GM19463 (cell line): ENCODE data around the gene CACNA1H.
"Not testable (repeated sequence)": the region's sequence is repeated elsewhere in the genome, so short reads cannot be mapped to it uniquely, and the experiment has no call there.

Source experiments
- ATAC-seq: cut with Tn5 transposase; IDR thresholded peaks from one replicate; pipeline ENCODE4 v1.9.1; 2021; ENCODE audit warnings: mild to moderate bottlenecking, moderate library complexity; ENCODE audit not compliant: unreplicated experiment

CACNA1H gene

DNA sequence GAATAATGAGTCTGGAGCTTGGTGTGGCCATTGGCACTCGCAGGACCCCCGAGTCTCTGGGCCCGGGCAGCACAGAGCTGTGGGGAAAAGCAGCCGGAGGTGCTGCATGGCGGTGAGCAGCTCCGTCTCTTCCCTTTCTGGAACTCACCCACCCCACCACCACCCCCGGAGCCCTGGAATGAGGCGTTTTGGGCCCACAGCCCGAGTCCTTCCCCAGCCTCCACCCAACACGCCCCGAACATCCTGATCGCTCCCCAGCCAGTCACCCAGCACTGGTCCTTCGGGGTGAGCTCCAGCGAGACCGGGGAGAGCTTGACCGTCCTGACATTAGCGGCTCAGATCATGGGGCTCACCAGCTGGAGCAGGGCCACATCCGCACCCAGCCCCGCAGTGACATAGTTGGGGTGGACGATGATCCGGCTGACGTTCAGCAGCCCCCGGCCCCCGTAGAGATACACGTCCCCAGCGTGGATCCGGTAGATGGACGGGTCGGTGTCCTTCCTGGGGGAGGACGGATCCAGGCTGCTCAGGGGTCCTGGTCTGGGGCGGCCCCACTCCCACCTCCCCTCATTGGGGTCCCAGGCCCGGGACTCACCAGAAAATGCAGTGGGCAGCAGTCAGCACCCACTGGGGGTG, 109.4 kb downstream of the CACNA1H start:
- no peak for ATAC-seq

DNA sequence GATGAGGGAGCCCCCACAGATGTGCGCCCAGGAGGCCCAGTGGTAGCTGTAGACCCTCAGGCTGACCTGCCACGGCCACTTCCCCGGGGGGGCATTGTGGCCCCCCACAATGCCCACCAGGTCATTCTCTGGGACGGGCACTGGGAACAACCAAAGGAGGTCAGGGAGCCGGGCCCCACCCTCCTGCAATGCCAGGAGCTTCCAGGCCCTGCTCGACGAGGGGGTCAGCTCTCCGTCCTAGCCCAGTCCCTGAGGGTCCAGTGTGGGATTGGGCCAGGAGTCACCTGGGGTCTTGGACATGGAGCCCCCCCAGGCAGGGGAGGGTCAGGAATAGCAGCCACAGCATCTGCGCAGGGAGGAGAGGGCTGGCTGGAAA, 109.9 kb downstream of the CACNA1H start:
- ATAC-seq, result no peak

DNA sequence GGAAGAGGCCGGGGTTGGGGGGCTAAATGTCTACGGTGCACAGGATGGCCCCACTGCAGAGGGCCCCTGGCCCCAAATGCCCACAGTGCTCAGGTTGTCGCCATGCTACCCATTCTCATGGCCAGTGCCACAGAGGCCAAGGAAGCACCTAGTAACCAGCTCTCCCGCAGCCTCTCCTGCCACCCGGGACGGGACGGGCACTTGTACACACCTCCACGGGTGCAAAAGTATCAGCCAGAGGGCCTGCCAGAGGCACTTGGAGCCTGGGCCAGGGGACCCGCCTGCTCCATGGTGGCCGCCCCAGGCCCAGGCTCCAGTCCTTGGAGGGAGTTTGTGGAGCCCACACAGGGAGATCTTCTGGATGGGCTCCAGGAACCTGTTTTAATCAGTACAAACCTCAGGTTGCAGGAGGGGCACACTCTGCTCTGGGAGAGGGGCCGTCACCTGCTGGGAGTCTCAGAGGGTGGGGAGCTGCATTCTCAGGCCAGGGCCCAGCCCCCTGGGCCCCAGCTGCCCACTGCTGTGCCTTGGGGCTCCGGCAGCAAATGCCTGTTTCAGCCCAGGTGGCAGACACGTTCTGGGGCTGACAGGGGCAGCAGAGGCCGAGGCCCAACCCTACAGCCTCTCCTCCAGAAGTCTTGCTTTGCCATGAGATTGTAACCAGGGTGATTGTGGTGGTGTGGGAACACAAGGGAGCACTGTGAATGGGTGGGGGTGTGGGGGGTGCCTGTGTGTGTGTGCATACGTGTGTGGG, 110.9 kb downstream of the CACNA1H start:
- no peak for ATAC-seq

DNA sequence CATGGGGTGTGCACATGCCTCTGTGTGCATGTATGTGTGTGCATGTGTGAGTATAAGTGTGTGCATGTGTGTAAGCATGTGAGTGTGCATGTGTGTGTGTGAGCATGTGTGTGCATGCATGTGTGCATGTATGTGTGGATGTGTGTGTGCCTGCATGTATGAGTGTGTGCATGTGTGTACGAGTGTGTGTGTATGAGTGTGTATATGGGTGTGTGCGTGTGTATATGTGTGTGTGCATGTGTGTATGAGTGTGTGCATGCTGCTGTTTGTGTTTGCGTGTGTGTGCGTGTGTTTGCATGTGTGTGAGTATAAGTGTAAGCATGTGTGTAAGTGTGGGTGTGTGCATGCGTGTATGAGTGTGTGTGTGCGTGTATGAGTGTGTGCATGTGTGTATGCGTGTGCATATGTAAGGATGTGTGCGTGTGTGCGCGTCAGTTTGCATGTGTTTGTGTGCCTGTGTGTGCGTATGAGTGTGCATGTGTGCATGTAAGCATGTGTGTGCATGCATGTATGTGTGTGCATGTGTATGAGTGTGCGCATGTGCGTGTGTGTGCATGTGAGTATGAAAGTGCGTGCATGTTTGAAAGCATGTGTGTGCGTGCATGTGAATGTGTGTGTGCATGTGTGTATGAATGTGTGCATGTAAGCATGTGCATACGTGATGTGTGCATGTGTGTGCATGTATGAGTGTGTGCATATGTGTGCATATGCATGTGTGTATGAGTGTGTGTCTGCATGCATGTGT, 111.6 kb downstream of the CACNA1H start:
- ATAC-seq, result no peak

DNA sequence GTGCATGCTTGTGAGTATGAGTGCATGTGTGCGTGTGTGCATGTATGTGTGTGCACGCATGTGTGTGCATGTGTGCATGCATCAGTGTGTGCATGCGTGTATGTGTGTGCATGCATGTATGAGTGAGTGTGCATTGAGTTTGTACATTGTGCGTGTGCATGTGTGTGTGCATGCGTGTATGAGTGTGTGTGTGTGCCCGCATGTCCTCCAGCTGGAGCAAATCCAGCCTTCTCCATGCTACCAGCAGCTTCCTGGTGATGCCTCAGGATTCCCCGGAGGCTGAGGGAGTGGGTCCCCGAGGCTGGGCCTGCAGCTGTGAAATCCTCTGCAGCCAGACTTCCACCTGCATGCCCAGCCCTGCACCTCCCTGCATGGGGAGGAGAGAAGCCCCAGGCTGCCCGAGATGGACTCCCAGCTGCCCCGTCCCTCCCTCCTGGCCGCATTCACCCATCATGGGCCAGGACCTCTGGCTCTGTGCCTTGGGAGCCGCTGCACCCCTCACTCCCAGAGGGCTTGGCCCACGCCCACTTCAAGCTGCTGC, 112.3 kb downstream of the CACNA1H start:
- no peak for ATAC-seq

DNA sequence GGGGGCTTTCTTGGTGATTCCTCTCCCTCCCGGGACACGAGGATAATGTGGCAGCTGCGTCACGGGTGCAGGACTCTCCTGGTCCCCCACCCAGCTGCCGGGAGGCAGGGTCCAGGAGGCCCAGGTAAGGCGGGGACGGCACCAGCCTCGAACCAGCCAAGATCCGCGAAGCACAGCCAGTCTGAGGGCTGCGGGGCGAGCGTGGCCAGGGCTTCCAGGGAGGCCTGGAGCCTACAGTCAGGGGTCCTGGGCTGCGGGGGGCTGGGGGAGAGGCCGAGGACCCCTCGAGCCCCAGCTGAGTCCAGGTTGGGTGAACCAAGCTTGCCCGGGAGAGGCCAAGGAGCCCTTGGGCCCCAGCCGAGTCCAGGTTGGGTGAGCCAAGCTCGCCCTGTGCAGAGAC, 112.9 kb downstream of the CACNA1H start:
- ATAC-seq, result no peak

DNA sequence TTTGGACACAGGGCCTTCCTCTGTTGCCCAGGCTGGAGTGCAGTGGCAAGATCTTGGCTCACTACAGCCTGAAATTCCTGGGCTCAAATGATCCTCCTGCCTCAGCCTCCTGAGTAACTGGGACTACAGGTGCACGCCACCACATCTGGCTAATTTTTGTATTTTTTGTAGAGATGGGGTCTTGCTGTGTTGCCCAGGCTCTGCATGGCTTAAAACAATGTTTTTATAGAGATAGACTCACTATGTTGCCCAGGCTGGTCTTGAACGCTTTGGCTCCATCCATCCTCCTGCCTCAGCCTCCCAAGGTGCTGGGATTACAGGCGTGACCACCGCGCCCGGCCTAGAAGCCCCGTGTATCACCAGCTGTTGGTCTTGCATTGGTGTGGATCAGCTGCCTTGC, 116.5 kb downstream of the CACNA1H start:
- ATAC-seq, result not testable (repeated sequence)

DNA sequence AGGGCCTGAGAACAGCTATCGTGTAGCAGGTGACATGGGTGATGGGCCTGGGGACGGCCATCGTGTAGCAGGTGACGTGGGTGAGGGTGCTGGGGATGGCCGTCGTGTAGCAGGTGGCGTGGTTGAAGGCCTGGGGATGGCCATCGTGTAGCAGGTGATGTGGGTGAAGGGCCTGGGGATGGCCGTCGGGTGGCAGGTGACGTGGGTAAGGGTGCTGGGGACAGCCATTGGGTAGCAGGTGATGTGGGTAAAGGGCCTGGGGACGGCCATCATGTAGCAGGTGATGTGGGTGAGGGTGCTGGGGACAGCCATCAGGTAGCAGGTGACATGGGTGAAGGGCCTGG, 118.4 kb downstream of the CACNA1H start:
- ATAC-seq, result no peak
